GM18517 (cell line): Measurements from ENCODE around the gene FANCE.
"Not testable (repeated sequence)": the region's sequence is repeated elsewhere in the genome, so short reads cannot be mapped to it uniquely, and the experiment has no call there.

Experiments used
- ATAC-seq: cut with Tn5 transposase; IDR thresholded peaks from one replicate; pipeline ENCODE4 v1.9.1; 2021; ENCODE audit warnings: mild to moderate bottlenecking, moderate library complexity; ENCODE audit not compliant: unreplicated experiment

Gene FANCE

GRCh38 chr6:35496036-35496840 is 44.1 kb downstream of the FANCE start:
- no peak for ATAC-seq

- no peak for ATAC-seq
Observed at GRCh38 chr6:35496841-35497570, 44.9 kb downstream of the FANCE start, which contains the start of gene TEAD3. Gene TEAD3 (minus strand): TSS chr6:35497079.

- ATAC-seq: no peak
Observed at GRCh38 chr6:35497571-35498421, 45.7 kb downstream of the FANCE start.

GRCh38 chr6:35498422-35499067 is 46.4 kb downstream of the FANCE start:
- no peak for ATAC-seq

GRCh38 chr6:35499372-35499771 is 47.2 kb downstream of the FANCE start:
- ATAC-seq: no peak

- no peak for ATAC-seq
Observed at GRCh38 chr6:35500782-35501181, 48.6 kb downstream of the FANCE start.

GRCh38 chr6:35501784-35502183 is 49.6 kb downstream of the FANCE start:
- ATAC-seq: no peak

- no peak for ATAC-seq
Observed at GRCh38 chr6:35503534-35503933, 51.4 kb downstream of the FANCE start.

- no peak for ATAC-seq
Observed at GRCh38 chr6:35505999-35506412, 53.9 kb downstream of the FANCE start.

GRCh38 chr6:35506536-35506935 is 54.4 kb downstream of the FANCE start:
- no peak for ATAC-seq

- ATAC-seq: no peak
Observed at GRCh38 chr6:35507221-35507620, 55.1 kb downstream of the FANCE start.

- no peak for ATAC-seq
Observed at GRCh38 chr6:35508027-35508426, 55.9 kb downstream of the FANCE start.

GRCh38 chr6:35508542-35508941 is 56.4 kb downstream of the FANCE start:
- ATAC-seq: no peak

GRCh38 chr6:35510916-35511561 is 58.9 kb downstream of the FANCE start:
- ATAC-seq: no peak

GRCh38 chr6:35511562-35511941 is 59.4 kb downstream of the FANCE start:
- no peak for ATAC-seq

- no peak for ATAC-seq
Observed at GRCh38 chr6:35512006-35512405, 59.9 kb downstream of the FANCE start.

GRCh38 chr6:35512740-35513139 is 60.6 kb downstream of the FANCE start, which contains the start of gene TULP1:
Gene TULP1 (minus strand): TSS chr6:35512896. CDS start chr6:35512858, 38 bp downstream.
- no peak for ATAC-seq

GRCh38 chr6:35514587-35514986 is 62.4 kb downstream of the FANCE start:
- ATAC-seq: no peak

GRCh38 chr6:35515939-35516338 is 63.8 kb downstream of the FANCE start:
- ATAC-seq: not testable (repeated sequence)
